CD14-positive monocyte (primary cell): ENCODE measurements around the gene SERPINE1. TPM values are rescaled to one million over a fixed set of nuclear protein-coding genes. Genes with fewer than 3 reads are reported as not detected.
A peak's percentile ranks its signal among the peaks of the same experiment; 100 is the strongest.

Experiments
- DNase-seq, 3 donors: peaks; one replicate each; pipeline ENCODE4 v3.0.0-alpha.2; 2011 to 2022
- H2AFZ ChIP-seq: 2 replicates; pipeline ENCODE4 v1.6.0; 2012; ENCODE audit warnings: mild to moderate bottlenecking, low read depth, low read length, inconsistent platforms; ENCODE audit not compliant: insufficient read depth, poor library complexity, severe bottlenecking
- H3K27ac ChIP-seq, 2 donors: 1 replicate in 1 of 2; 2 replicates in 1 of 2; pipeline ENCODE4 v1.5.1; 2012 to 2013; ENCODE audit warnings: low read length in 2 of 2, control low read depth in 1 of 2, inconsistent platforms in 1 of 2, low read depth in 1 of 2, mild to moderate bottlenecking in 1 of 2
- H3K27me3 ChIP-seq, 2 donors: one replicate each; pipeline versions ENCODE4 v1.6.0 to v1.6.1; 2011 to 2013; ENCODE audit warnings: low read length in 2 of 2; ENCODE audit not compliant: control insufficient read depth in 2 of 2, insufficient read depth in 2 of 2
- H3K36me3 ChIP-seq, 2 donors: replicated peaks in 1 of 2; 1 replicate in 1 of 2; 2 replicates in 1 of 2; pipeline versions ENCODE4 v1.5.1 to v1.6.1; 2012 to 2013; ENCODE audit warnings: low read length in 2 of 2, control low read depth in 1 of 2, inconsistent platforms in 1 of 2, mild to moderate bottlenecking in 1 of 2; ENCODE audit not compliant: insufficient read depth in 2 of 2, control insufficient read depth in 1 of 2
- H3K4me1 ChIP-seq, 2 donors: 1 replicate in 1 of 2; 2 replicates in 1 of 2; pipeline versions ENCODE4 v1.5.1 to v1.6.1; 2012 to 2013; ENCODE audit warnings: low read length in 2 of 2, control low read depth in 1 of 2, inconsistent platforms in 1 of 2, mild to moderate bottlenecking in 1 of 2, moderate library complexity in 1 of 2; ENCODE audit not compliant: insufficient read depth in 2 of 2, control insufficient read depth in 1 of 2
- H3K4me2 ChIP-seq: replicated peaks from 2 replicates; pipeline ENCODE3; 2012; ENCODE audit warnings: low read length, moderate library complexity, mild to moderate bottlenecking; ENCODE audit not compliant: poor library complexity, severe bottlenecking; ENCODE audit errors: extremely low read depth
- H3K4me3 ChIP-seq, 3 experiments: fragments of 200-600 bp in 1 of 3; sonication (generic) in 1 of 3; replicated peaks in 1 of 3; 1 replicate in 2 of 3; 2 replicates in 1 of 3; pipeline ENCODE4 v1.5.1; 2011 to 2013; ENCODE audit warnings: low read length in 3 of 3, mild to moderate bottlenecking in 3 of 3, control low read depth in 2 of 3, low read depth in 2 of 3, inconsistent platforms in 1 of 3, moderate library complexity in 1 of 3
- H3K79me2 ChIP-seq: 2 replicates; pipeline ENCODE4 v1.6.0; 2012; ENCODE audit warnings: mild to moderate bottlenecking, control low read depth, inconsistent platforms, low read length, moderate library complexity; ENCODE audit not compliant: insufficient read depth
- H3K9ac ChIP-seq: 2 replicates; pipeline ENCODE4 v1.6.0; 2017; ENCODE audit warnings: low read length, mild to moderate bottlenecking; ENCODE audit not compliant: insufficient read depth, poor library complexity, severe bottlenecking
- H3K9me3 ChIP-seq, 2 donors: replicated peaks in 1 of 2; 1 replicate in 1 of 2; 2 replicates in 1 of 2; pipeline versions ENCODE4 v1.5.1 to v1.6.1; 2012 to 2013; ENCODE audit warnings: low read length in 2 of 2, control low read depth in 1 of 2; ENCODE audit not compliant: control insufficient read depth in 1 of 2, insufficient read depth in 1 of 2
- H4K20me1 ChIP-seq: 2 replicates; pipeline ENCODE4 v1.6.0; 2012; ENCODE audit warnings: mild to moderate bottlenecking, low read length, control low read depth, moderate library complexity; ENCODE audit not compliant: insufficient read depth
- H3K27ac Mint-ChIP-seq, 7 donors: one replicate each; pipeline ENCODE4 v1.8.0; 2020; ENCODE audit warnings: mild to moderate bottlenecking in 7 of 7, mixed read lengths in 7 of 7, moderate library complexity in 6 of 7, inconsistent platforms in 2 of 7
- H3K27me3 Mint-ChIP-seq, 3 donors: one replicate each; pipeline ENCODE4 v1.8.0; 2021 to 2022; ENCODE audit warnings: low read depth in 3 of 3, mild to moderate bottlenecking in 3 of 3, mixed read lengths in 3 of 3, moderate library complexity in 3 of 3, inconsistent platforms in 1 of 3
- H3K36me3 Mint-ChIP-seq, 2 donors: one replicate each; pipeline ENCODE4 v1.8.0; 2020; ENCODE audit warnings: mixed read lengths in 2 of 2, inconsistent platforms in 1 of 2, mild to moderate bottlenecking in 1 of 2
- H3K4me1 Mint-ChIP-seq: one replicate; pipeline ENCODE4 v1.8.0; 2020; ENCODE audit warnings: mild to moderate bottlenecking, mixed read lengths
- H3K4me3 Mint-ChIP-seq, 2 donors: one replicate each; pipeline ENCODE4 v1.8.0; 2020; ENCODE audit warnings: mild to moderate bottlenecking in 2 of 2, mixed read lengths in 2 of 2, moderate library complexity in 1 of 2
- H3K9me3 Mint-ChIP-seq, 7 donors: one replicate each; pipeline ENCODE4 v1.8.0; 2020 to 2022; ENCODE audit warnings: mixed read lengths in 7 of 7, mild to moderate bottlenecking in 6 of 7, moderate library complexity in 6 of 7, inconsistent platforms in 2 of 7
- CTCF ChIP-seq: fragments of 200-600 bp; IDR thresholded peaks from one replicate; pipeline ENCODE4 v1.8.0; 2022; ENCODE audit warnings: antibody characterized with exemption, mild to moderate bottlenecking
- WGBS: methylation state at CpG from one replicate; pipeline ENCODE4 v1.1.5; 2013; ENCODE audit warnings: missing lambda C conversion rate; ENCODE audit not compliant: insufficient coverage; 5-methylcytosine and 5-hydroxymethylcytosine counted together
- intact Hi-C, 2 donors: fragments of 100-400 bp; cut with micrococcal nuclease; formaldehyde crosslinking; loops; one replicate each; pipeline versions ENCODE4 v1.15.0 to v1.15.1; 2023
- polyA plus RNA-seq, 3 donors: library from polyadenylated mRNA; depleted of rRNA in 1 of 3; unstranded in 2 of 3; stranded (reverse) in 1 of 3; fragments of 300-500 nt in 2 of 3; fragments of >200 nt in 1 of 3; fragmentation: Illumina TruSeq in 2 of 3; gene quantifications; 1 replicate in 2 of 3; 2 replicates in 1 of 3; pipeline ENCODE4 v1.2.3, GENCODE V29; 2012 to 2021

The SERPINE1 gene
- polyA plus RNA-seq, 3 donors, result 0.07 to 0.21 (median 0.16) TPM

- H3K4me2 ChIP-seq, result peak overlapping the region; percentile 59
- peak overlapping the region in 1 of 7 donors; percentile 67 for H3K27ac Mint-ChIP-seq
- DNase-seq, result no peak
- no peak for TF ChIP-seq CTCF
- peak overlapping the region in 1 of 3 experiments; percentile 50 for H3K4me3 ChIP-seq
- peaks cover 20 to 33% of the 10 kb centered on the region in 2 donors for H3K36me3 Mint-ChIP-seq
- H3K4me1 ChIP-seq, result peaks cover 33 to 51% of the 10 kb centered on the region in 2 donors
- no peak overlapping the region for H3K27ac ChIP-seq
- 1% methylated on average over 23 of the region's 38 CpGs for WGBS
- H3K4me3 Mint-ChIP-seq, result peak overlapping the region in 1 of 2 donors; percentile 94
- H3K27me3 ChIP-seq, result peaks cover 62 to 91% of the 10 kb centered on the region in 2 donors
- H3K4me1 Mint-ChIP-seq, result peaks cover 50% of the 10 kb centered on the region
- no peaks in the 10 kb centered on the region for H3K36me3 ChIP-seq
- H2AFZ ChIP-seq, result no peak overlapping the region
- intact Hi-C loops, result no loop called here
- no peak overlapping the region for H3K9ac ChIP-seq
- H4K20me1 ChIP-seq, result peaks cover 14% of the 10 kb centered on the region
- no peaks in the 10 kb centered on the region for H3K79me2 ChIP-seq
- peaks cover 6 to 23% of the 10 kb centered on the region in 2 donors for H3K9me3 ChIP-seq
- peaks cover 91 to 98% (median 93%) of the 10 kb centered on the region in 3 donors for H3K27me3 Mint-ChIP-seq
- peaks cover 2 to 48% (median 18%) of the 10 kb centered on the region in 7 donors for H3K9me3 Mint-ChIP-seq
Measured at GRCh38 chr7:101165958-101166647, 39.2 kb downstream of the SERPINE1 start.

GRCh38 chr7:101166648-101166908 is 39.7 kb downstream of the SERPINE1 start:
- H3K27ac Mint-ChIP-seq, result peak overlapping the region in 1 of 7 donors; percentile 61
- no peak overlapping the region for H3K4me3 ChIP-seq
- peak overlapping the region in 1 of 2 donors; percentile 83 for H3K4me3 Mint-ChIP-seq
- intact Hi-C loops, result no loop called here
- no peaks in the 10 kb centered on the region for H3K79me2 ChIP-seq
- no peak overlapping the region for H2AFZ ChIP-seq
- no peak overlapping the region for H3K27ac ChIP-seq
- peaks cover 6 to 28% of the 10 kb centered on the region in 2 donors for H3K9me3 ChIP-seq
- peaks cover 18 to 33% of the 10 kb centered on the region in 2 donors for H3K36me3 Mint-ChIP-seq
- H3K4me1 Mint-ChIP-seq, result peaks cover 55% of the 10 kb centered on the region
- no peaks in the 10 kb centered on the region for H3K36me3 ChIP-seq
- H3K4me1 ChIP-seq, result peaks cover 35 to 54% of the 10 kb centered on the region in 2 donors
- no peak overlapping the region for H3K4me2 ChIP-seq
- WGBS, result 0% methylated on average over 1 of the region's 11 CpGs
- H4K20me1 ChIP-seq, result peaks cover 14% of the 10 kb centered on the region
- H3K9ac ChIP-seq, result no peak overlapping the region
- peaks cover 93 to 98% (median 93%) of the 10 kb centered on the region in 3 donors for H3K27me3 Mint-ChIP-seq
- peaks cover 2 to 53% (median 20%) of the 10 kb centered on the region in 7 donors for H3K9me3 Mint-ChIP-seq
- TF ChIP-seq CTCF, result no peak
- no peak for DNase-seq
- peaks cover 67 to 91% of the 10 kb centered on the region in 2 donors for H3K27me3 ChIP-seq
